Fibroblast of lung (primary cell): ENCODE results near the gene TAOK2. TPM values are rescaled to one million over a fixed set of nuclear protein-coding genes. Genes with fewer than 3 reads are reported as not detected.

Experiments
- DNase-seq, 2 donors: peaks; one replicate each; pipeline versions ENCODE4 v3.0.0 to v3.0.0-alpha.2; 2010; ENCODE audit warnings: low read depth in 2 of 2
- H2AFZ ChIP-seq: 2 replicates; pipeline ENCODE4 v1.5.1; 2012; ENCODE audit warnings: low read length, control low read depth, inconsistent platforms
- H3K27ac ChIP-seq: 2 replicates; pipeline ENCODE4 v1.5.1; 2011; ENCODE audit warnings: low read length, control low read depth; ENCODE audit not compliant: insufficient read depth
- H3K27me3 ChIP-seq: 2 replicates; pipeline ENCODE4 v1.5.1; 2011; ENCODE audit warnings: mild to moderate bottlenecking, low read length; ENCODE audit not compliant: control insufficient read depth, insufficient read depth
- H3K36me3 ChIP-seq: 2 replicates; pipeline ENCODE4 v1.5.1; 2011; ENCODE audit warnings: low read length; ENCODE audit not compliant: control insufficient read depth, insufficient read depth
- H3K4me1 ChIP-seq: 2 replicates; pipeline ENCODE4 v1.5.1; 2011; ENCODE audit warnings: low read length; ENCODE audit not compliant: control insufficient read depth, insufficient read depth; ENCODE audit errors: extremely low read depth
- H3K4me2 ChIP-seq: 2 replicates; pipeline ENCODE4 v1.5.1; 2011; ENCODE audit warnings: low read length, control low read depth; ENCODE audit not compliant: insufficient read depth; ENCODE audit errors: extremely low read depth
- H3K4me3 ChIP-seq, 4 experiments: fragments of 200-600 bp in 1 of 4; sonication (generic) in 1 of 4; replicated peaks in 1 of 4; 2 replicates each; pipeline ENCODE4 v1.5.1; 2011 to 2016; ENCODE audit warnings: low read length in 4 of 4, low read depth in 3 of 4, mild to moderate bottlenecking in 3 of 4, control low read depth in 2 of 4, inconsistent platforms in 1 of 4, mixed read lengths in 1 of 4; ENCODE audit not compliant: insufficient read depth in 1 of 4; ENCODE audit errors: control extremely low read depth in 1 of 4
- H3K79me2 ChIP-seq: 2 replicates; pipeline ENCODE4 v1.5.1; 2012; ENCODE audit warnings: mild to moderate bottlenecking, low read length, inconsistent platforms; ENCODE audit not compliant: control insufficient read depth, insufficient read depth
- H3K9ac ChIP-seq: 2 replicates; pipeline ENCODE4 v1.5.1; 2011; ENCODE audit warnings: mild to moderate bottlenecking, low read length, control low read depth; ENCODE audit not compliant: insufficient read depth
- H3K9me3 ChIP-seq: 2 replicates; pipeline ENCODE4 v1.5.1; 2012; ENCODE audit warnings: low read depth, low read length; ENCODE audit not compliant: control insufficient read depth, insufficient read depth
- H4K20me1 ChIP-seq: 2 replicates; pipeline ENCODE4 v1.5.1; 2011; ENCODE audit warnings: low read length; ENCODE audit not compliant: control insufficient read depth, insufficient read depth; ENCODE audit errors: extremely low read depth
- EZH2 ChIP-seq: IDR thresholded peaks from 2 replicates; pipeline ENCODE4 v1.5.1; 2012; ENCODE audit warnings: low read length, control low read depth, mild to moderate bottlenecking; ENCODE audit errors: missing control alignments
- polyA plus RNA-seq, 2 donors: library from polyadenylated mRNA; depleted of rRNA in 1 of 2; stranded (reverse) in 1 of 2; unstranded in 1 of 2; fragments of >200 nt; gene quantifications; 2 replicates each; pipeline ENCODE4 v1.2.1, GENCODE V29; 2011 to 2012; ENCODE audit warnings: missing spikeins in 1 of 2
- total RNA-seq: library from RNA; depleted of rRNA; stranded (reverse); fragments of >200 nt; gene quantifications from 2 replicates; pipeline ENCODE4 v1.2.1, GENCODE V29; 2014
- TF ChIP-seq, protein P1 (sequence below), 2 donors: IDR thresholded peaks in 1 of 2; conservative IDR thresholded peaks in 1 of 2; 1 replicate in 1 of 2; 2 replicates in 1 of 2; pipeline ENCODE4 v1.5.1; 2011 to 2012; ENCODE audit warnings: low read length in 2 of 2, control low read depth in 1 of 2, inconsistent platforms in 1 of 2, low read depth in 1 of 2, mild to moderate bottlenecking in 1 of 2

The TAOK2 gene
- total and polyA plus RNA-seq, 2 donors (not counting 1 experiment from before 2014, with no cell fraction given), result 12.3 to 41.3 TPM

DNA sequence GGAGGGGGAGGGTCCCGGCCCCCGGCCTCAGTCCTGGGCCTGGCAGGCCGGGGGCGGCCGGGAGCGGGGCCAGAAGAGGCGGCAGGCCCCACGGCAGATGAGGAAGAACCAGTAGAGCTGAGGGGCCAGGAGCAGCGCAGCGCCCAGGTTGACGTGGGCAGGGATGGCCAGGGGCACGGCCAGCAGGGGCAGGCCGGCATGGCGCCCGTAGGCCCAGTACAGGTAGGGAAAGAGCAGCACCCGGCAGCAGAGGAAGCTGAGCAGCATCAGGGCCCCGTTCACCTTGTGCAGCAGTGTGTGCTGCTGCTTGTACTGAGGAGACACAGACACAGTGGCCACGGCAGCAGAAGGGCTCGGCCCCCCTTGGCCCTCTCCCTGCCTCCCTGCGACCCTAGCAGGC is 51.5 kb downstream of the TAOK2 start:
- Histone ChIP-seq H2AFZ (no peak overlapping the region), H3K79me2 (no peaks in the 10 kb centered on the region), H3K27ac (no peak overlapping the region), H3K4me2 (no peak overlapping the region), H4K20me1 (no peaks in the 10 kb centered on the region), H3K36me3 (no peaks in the 10 kb centered on the region), H3K4me3 (no peak overlapping the region), H3K9ac (no peak overlapping the region), H3K4me1 (no peaks in the 10 kb centered on the region), H3K9me3 (no peaks in the 10 kb centered on the region), H3K27me3 (peaks cover 32% of the 10 kb centered on the region)
- DNase-seq, result no peak
- TF ChIP-seq EZH2, result no peak
- TF ChIP-seq, protein P1, sequence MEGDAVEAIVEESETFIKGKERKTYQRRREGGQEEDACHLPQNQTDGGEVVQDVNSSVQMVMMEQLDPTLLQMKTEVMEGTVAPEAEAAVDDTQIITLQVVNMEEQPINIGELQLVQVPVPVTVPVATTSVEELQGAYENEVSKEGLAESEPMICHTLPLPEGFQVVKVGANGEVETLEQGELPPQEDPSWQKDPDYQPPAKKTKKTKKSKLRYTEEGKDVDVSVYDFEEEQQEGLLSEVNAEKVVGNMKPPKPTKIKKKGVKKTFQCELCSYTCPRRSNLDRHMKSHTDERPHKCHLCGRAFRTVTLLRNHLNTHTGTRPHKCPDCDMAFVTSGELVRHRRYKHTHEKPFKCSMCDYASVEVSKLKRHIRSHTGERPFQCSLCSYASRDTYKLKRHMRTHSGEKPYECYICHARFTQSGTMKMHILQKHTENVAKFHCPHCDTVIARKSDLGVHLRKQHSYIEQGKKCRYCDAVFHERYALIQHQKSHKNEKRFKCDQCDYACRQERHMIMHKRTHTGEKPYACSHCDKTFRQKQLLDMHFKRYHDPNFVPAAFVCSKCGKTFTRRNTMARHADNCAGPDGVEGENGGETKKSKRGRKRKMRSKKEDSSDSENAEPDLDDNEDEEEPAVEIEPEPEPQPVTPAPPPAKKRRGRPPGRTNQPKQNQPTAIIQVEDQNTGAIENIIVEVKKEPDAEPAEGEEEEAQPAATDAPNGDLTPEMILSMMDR (conservative IDR thresholded peaks at IDR 0.05 in 1 of 2, IDR thresholded peaks at IDR 0.05 in 1 of 2; ENCODE audit: low read depth in 1 of 2, low read length in 2 of 2), result no peak

DNA sequence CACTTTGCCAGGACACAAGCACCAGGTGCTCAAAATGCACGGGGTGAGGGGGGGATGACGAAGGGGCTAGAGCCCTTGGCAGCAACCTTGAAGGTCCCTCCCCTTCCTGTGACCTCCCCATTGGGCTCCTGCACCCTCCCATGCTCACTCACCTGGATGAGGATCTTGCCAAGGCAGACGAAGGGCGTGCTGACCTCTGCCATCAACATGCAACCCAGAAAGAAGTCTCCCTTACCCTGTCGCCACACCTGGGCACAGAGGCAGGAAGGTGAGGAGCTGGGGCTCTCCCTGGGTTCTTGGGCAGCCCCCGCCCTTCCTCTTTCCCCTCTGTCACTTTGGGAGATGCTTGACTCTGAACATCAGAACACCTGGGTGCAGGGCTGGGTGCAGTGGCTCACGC is 51.9 kb downstream of the TAOK2 start:
- Histone ChIP-seq H3K79me2 (no peaks in the 10 kb centered on the region), H3K27me3 (peaks cover 33% of the 10 kb centered on the region), H3K9ac (no peak overlapping the region), H3K4me1 (no peaks in the 10 kb centered on the region), H3K4me2 (no peak overlapping the region), H2AFZ (no peak overlapping the region), H3K4me3 (no peak overlapping the region), H4K20me1 (no peaks in the 10 kb centered on the region), H3K9me3 (no peaks in the 10 kb centered on the region), H3K36me3 (no peaks in the 10 kb centered on the region), H3K27ac (no peak overlapping the region)
- TF ChIP-seq, protein P1 (conservative IDR thresholded peaks at IDR 0.05 in 1 of 2, IDR thresholded peaks at IDR 0.05 in 1 of 2; ENCODE audit: low read depth in 1 of 2, low read length in 2 of 2), result no peak
- TF ChIP-seq EZH2, result no peak
- DNase-seq, result no peak

DNA sequence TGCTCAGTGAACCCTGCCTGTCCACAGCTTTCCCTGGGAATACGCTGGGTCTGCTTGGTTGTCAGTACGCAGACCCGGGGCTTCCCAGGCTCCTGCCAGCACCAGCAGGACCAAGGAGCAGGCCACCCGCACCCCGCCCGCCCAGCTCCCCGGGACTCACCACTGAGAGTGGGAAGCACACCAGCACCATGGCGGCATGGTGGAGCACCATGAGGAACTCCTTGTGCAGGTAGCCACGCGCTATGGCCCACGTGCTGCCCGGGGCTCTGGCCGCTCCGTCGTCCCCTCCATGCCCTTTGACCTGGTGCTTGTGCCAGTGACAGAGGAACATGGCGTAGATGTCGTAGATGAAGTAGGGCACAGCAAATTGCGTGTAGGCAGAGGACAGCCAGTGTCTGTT is 52.8 kb downstream of the TAOK2 start:
- Histone ChIP-seq H3K4me2 (no peak overlapping the region), H4K20me1 (no peaks in the 10 kb centered on the region), H3K9ac (no peak overlapping the region), H3K79me2 (no peaks in the 10 kb centered on the region), H3K9me3 (no peaks in the 10 kb centered on the region), H3K27me3 (peaks cover 36% of the 10 kb centered on the region), H3K27ac (no peak overlapping the region), H3K4me3 (no peak overlapping the region), H3K4me1 (no peaks in the 10 kb centered on the region), H2AFZ (no peak overlapping the region), H3K36me3 (no peaks in the 10 kb centered on the region)
- DNase-seq, result no peak
- TF ChIP-seq, protein P1 (conservative IDR thresholded peaks at IDR 0.05 in 1 of 2, IDR thresholded peaks at IDR 0.05 in 1 of 2; ENCODE audit: low read depth in 1 of 2, low read length in 2 of 2), result no peak
- no peak for TF ChIP-seq EZH2
